GM21367 (cell line): ENCODE measurements around the gene SETDB1.

ENCODE experiments used
- ATAC-seq: cut with Tn5 transposase; IDR thresholded peaks from one replicate; pipeline ENCODE4 v1.9.1; 2021; ENCODE audit not compliant: unreplicated experiment

Gene SETDB1

DNA sequence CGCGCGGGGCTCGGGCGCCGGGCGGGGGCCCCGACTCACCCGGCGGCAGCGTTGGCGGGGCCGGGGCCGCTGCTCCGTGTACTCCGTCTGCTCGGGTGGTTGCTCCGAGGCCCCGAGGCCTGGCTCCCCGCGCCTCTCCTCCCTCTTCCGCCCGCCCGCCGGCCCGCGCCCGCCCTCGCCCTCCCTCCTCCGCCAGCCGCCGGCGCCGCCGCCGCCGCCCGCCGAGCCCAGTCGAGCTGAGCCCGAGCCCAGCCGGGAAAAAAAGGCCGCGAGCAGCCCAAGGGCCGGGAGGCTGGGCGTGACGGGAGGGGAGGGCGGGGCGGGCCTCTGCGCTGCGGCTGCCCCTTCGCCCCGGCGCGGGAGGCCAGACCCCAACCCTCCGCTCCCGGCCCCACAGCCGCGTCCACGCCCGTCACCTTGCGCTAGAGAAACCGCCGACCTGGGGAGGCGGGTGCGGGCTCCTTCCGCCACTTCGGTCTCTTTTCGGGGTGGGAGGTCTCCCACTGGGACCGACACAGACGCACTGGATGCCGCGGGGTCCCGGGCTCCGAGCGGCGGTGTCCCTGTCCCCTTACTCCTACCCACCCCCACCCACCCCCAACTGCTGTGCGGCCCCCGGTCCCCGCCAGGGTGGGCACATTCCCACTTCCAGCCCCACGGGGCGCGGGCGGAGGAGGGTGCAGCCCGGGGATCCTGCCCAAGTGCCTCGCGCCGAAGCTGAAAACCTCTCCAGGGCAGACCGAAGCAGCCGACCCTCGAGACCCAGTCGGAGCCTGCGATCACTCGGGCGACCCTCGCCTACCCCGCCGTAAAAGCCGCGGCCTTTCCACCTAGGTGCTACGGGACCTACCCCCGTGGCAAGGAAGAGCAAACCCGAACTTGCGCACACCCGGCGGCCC lies 48.7 kb downstream of the SETDB1 start, which contains the start of gene CERS2:
CERS2 (minus strand) TSS at position 256 of the 899 bp plus-strand sequence. CDS start 5,745 bp downstream, outside the sequence.
- ATAC-seq: peak; percentile 43

DNA sequence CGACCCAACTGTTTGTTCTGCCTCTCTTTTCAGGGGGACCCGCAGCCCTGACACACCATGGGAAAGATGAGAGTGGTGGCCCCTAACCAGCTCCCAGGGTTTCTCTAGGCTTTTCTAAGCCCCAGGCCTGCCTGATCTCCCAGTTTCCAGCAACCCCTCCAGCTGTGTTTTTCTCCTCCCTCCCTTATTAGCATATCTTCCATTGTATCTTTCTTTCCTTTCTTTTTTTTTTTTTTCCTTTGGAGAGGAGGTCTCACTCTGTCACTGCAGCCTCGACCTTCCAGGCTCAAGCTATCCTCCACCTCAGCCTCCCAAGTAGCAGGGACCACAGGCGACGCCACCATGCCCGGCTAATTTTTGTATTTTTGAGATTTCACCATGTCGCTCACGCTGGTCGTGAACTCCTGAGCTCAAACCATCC lies 50.2 kb downstream of the SETDB1 start:
- ATAC-seq: no peak

- no peak for ATAC-seq
Observed at GRCh38 chr1:150976879-150977694, 50.9 kb downstream of the SETDB1 start.

- no peak for ATAC-seq
Observed at GRCh38 chr1:150979092-150980056, 53.2 kb downstream of the SETDB1 start.

DNA sequence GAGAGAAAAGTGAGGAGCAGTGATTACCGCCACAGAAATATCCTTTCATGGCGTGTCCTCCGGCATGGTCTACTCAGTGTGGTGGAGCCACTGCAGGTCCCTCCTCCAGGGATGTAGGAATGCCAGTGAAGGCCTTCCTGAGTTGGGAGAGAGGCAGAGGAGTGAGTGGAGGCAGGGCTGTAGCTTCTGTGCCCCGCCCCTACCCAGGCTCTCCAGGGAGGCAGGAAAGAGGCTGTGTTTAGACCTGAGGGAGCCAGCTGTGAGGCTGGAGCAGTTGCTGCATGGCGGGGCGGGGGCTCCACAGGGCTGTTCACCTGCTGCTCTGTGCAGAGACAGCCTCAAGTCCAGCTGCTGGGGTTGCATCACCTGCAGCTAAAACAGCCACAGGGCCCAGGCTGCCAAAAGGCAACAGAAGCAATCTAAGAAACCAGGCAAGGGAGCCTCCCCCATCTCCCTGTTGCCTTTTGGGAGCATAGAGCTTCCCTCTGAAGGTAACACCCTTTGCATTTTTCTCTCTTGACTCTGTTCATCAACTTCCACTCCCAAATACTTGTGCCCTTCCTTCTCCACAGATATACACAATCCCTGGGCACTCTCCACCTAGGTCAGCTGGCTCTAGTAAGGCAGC lies 55.1 kb downstream of the SETDB1 start:
- no peak for ATAC-seq

GRCh38 chr1:150981805-150982712 lies 55.9 kb downstream of the SETDB1 start, which contains the start of gene ANXA9:
Gene ANXA9, plus strand, starts transcription at chr1:150982292. Its CDS starts 814 bp downstream, at chr1:150983106.
- no peak for ATAC-seq

DNA sequence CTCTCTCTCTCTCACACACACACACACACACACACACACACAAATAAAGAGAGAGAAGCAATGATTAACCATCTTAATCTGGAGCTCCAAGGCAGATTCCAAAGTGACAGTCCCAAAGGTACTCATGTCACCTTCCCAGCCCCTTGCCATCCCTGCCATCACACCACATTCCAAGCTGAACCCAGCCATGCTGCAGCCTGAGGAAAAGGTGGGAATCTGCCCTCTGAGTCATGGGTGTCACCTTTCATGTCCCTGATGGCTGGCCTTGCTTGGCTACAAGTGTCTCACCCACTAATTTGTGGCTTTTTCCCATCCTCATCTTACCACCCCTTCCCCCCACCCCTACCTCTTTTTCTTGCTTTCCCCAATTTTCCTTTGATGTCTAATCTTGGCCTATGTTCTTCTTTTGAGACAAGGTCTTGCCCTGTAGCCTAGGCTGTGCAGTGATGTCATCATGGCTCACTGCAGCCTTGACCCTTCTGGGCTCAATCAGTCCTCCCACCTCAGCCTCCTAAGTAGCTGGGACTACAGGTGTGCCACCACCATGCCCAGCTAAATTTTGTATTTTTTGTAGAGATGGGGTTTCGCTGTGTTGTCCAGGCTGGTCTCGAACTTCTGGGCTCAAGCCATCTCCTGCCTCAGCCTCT lies 59.1 kb downstream of the SETDB1 start:
- ATAC-seq: no peak

DNA sequence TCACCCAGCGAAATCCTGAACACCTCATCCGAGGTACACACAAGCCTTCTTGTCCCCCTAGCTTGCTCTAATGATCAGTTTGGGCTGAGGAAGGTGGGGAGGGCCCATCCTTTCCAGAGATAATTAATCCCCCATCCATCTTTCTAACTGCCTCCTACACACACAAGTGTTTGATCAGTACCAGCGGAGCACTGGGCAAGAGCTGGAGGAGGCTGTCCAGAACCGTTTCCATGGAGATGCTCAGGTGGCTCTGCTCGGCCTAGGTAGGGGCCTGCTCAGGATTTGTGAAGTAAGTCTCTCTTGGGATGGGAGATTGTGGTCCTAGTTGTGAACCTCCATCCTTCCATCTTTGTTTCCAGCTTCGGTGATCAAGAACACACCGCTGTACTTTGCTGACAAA lies 61.8 kb downstream of the SETDB1 start:
- no peak for ATAC-seq

- ATAC-seq: no peak
Observed at GRCh38 chr1:150992626-150993025, 66.5 kb downstream of the SETDB1 start.

DNA sequence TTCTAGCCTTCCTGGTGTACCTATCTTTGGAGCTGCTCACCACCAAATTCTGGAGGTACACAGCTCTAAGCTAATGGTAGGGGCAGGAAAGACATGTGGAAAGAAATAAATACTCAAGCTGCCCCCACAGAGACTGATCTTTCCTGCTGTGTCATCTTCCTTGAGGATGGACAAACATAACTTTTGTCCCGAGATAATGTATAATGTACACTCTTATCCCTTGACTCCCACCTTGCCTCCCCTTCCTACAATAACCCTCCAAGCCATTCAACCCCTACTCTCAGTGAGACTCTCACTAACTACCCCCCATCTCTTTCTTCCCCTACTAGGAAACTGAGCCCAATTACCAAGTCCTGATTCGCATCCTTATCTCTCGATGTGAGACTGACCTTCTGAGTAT lies 68.1 kb downstream of the SETDB1 start:
- no peak for ATAC-seq

- ATAC-seq: no peak
Observed at GRCh38 chr1:150995460-150995859, 69.3 kb downstream of the SETDB1 start.

DNA sequence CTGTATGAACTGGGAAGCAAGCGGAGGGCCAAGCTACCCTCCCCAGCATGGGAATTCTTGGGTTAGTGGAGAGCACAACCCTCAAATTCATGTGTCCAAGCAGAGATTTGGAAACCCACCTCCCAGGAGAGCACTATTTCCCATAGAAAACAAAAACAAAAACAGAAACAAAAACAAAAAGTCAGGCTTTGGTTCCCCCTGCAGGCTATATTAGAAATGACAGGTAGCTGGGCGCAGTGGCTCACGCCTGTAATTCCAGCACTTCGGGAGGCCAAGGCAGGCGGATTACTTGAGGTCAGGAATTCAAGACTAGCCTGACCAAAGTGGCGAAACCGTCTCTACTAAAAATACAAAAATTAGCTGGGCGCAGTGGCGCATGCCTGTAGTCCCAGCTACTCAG lies 69.7 kb downstream of the SETDB1 start:
- ATAC-seq: no peak

- ATAC-seq: no peak
Observed at GRCh38 chr1:150997126-150997872, 71.1 kb downstream of the SETDB1 start.

DNA sequence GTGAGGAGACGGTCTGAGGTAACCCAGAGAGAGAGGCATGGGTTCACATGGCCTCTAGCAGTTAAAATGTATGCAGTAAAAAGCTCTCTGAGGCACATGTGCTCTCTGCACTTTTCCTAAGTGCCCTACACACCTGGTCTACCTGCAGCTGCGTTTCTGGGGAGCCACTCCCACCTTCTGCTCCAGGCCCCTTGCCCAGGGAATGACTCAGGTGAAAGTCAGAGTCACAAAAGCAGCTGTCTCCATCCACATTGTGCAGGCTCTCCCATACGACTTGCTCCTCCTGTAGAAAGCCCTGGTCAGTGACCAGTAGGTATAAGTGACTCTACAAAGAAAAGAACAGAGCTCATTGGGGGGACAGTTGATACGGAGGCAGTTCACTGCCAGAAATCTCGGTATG lies 71.8 kb downstream of the SETDB1 start:
- ATAC-seq: no peak

GRCh38 chr1:150999051-150999674 lies 73.0 kb downstream of the SETDB1 start:
- ATAC-seq: no peak

- no peak for ATAC-seq
Observed at GRCh38 chr1:150999926-151000325, 73.8 kb downstream of the SETDB1 start.

DNA sequence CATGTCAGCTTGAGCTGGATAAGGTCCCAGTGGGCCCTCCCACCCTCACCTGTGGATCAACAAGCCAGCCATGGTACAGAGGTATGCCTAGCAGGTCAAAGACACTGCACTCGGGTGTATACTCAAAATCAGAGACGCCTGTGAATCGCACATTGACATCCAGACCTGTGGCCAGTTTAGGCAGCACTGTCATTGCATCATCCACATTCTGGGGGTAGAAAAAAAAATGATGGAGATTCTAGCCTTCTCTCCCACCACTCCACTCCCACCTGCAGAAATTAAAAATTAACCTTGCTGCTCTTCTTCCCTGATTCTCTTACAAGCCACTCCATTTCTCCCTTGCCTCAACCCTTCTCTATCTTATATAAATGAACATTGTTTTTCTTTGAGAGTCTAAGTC lies 74.2 kb downstream of the SETDB1 start:
- ATAC-seq: no peak
